H9 (cell line): Measurements from ENCODE around the gene CRISP3. TPM values are rescaled to one million over a fixed set of nuclear protein-coding genes. Genes with fewer than 3 reads are reported as not detected.

Experiments used
- DNase-seq: peaks from one replicate; pipeline ENCODE4 v3.0.0-alpha.2; 2017
- H2AFZ ChIP-seq: one replicate; pipeline ENCODE4 v1.6.1; 2013; ENCODE audit warnings: mild to moderate bottlenecking, low read length, control low read depth, moderate library complexity
- H2AK5ac ChIP-seq: 2 replicates; pipeline ENCODE4 v1.6.1; 2013; ENCODE audit warnings: low read length, control low read depth, mixed read lengths; ENCODE audit not compliant: insufficient read length
- H2BK120ac ChIP-seq: one replicate; pipeline ENCODE4 v1.6.1; 2013; ENCODE audit warnings: low read depth, mild to moderate bottlenecking, low read length, control low read depth, inconsistent platforms; ENCODE audit not compliant: poor library complexity, severe bottlenecking
- H2BK12ac ChIP-seq: 2 replicates; pipeline ENCODE4 v1.6.1; 2013; ENCODE audit warnings: low read length, control low read depth, mixed read lengths, low read depth; ENCODE audit not compliant: insufficient read length
- H2BK15ac ChIP-seq: 2 replicates; pipeline ENCODE4 v1.6.1; 2013; ENCODE audit warnings: low read depth, low read length, control low read depth
- H2BK20ac ChIP-seq: one replicate; pipeline ENCODE4 v1.6.1; 2013; ENCODE audit warnings: low read depth, mild to moderate bottlenecking, low read length, control low read depth, inconsistent platforms; ENCODE audit not compliant: poor library complexity, severe bottlenecking
- H2BK5ac ChIP-seq: 2 replicates; pipeline ENCODE4 v1.6.1; 2013; ENCODE audit warnings: low read length, control low read depth, mixed read lengths; ENCODE audit not compliant: insufficient read length
- H3K14ac ChIP-seq: 2 replicates; pipeline ENCODE4 v1.6.1; 2013; ENCODE audit warnings: low read length, control low read depth; ENCODE audit not compliant: insufficient read depth
- H3K18ac ChIP-seq: 2 replicates; pipeline ENCODE4 v1.6.1; 2013; ENCODE audit warnings: low read depth, mild to moderate bottlenecking, mixed read lengths, low read length, control low read depth; ENCODE audit not compliant: insufficient read length
- H3K23ac ChIP-seq: 2 replicates; pipeline ENCODE4 v1.6.1; 2013; ENCODE audit warnings: low read length, control low read depth, mixed read lengths, low read depth; ENCODE audit not compliant: insufficient read length
- H3K23me2 ChIP-seq: 2 replicates; pipeline ENCODE4 v1.6.1; 2013; ENCODE audit warnings: low read depth, mild to moderate bottlenecking, mixed read lengths, low read length, control low read depth; ENCODE audit not compliant: insufficient read length, poor library complexity, severe bottlenecking
- H3K27ac ChIP-seq: 2 replicates; pipeline ENCODE4 v1.5.1; 2013; ENCODE audit warnings: low read length, control low read depth, mixed read lengths, low read depth; ENCODE audit not compliant: insufficient read length
- H3K27me3 ChIP-seq: 2 replicates; pipeline ENCODE4 v1.6.1; 2013; ENCODE audit warnings: low read length, control low read depth, inconsistent platforms; ENCODE audit not compliant: insufficient read depth
- H3K4ac ChIP-seq: 2 replicates; pipeline ENCODE4 v1.6.1; 2013; ENCODE audit warnings: low read depth, mild to moderate bottlenecking, control low read depth, inconsistent platforms, low read length, moderate library complexity
- H3K4me1 ChIP-seq: 2 replicates; pipeline ENCODE4 v1.6.1; 2013; ENCODE audit warnings: low read length, control low read depth, inconsistent platforms; ENCODE audit not compliant: insufficient read depth
- H3K4me2 ChIP-seq: 2 replicates; pipeline ENCODE4 v1.6.1; 2013; ENCODE audit warnings: low read length, control low read depth, mixed read lengths; ENCODE audit not compliant: insufficient read length, insufficient read depth
- H3K56ac ChIP-seq: 2 replicates; pipeline ENCODE4 v1.6.1; 2013; ENCODE audit warnings: low read depth, mild to moderate bottlenecking, mixed read lengths, low read length, control low read depth; ENCODE audit not compliant: insufficient read length
- H3K79me1 ChIP-seq: 2 replicates; pipeline ENCODE4 v1.6.1; 2013; ENCODE audit warnings: low read depth, mild to moderate bottlenecking, moderate library complexity, low read length, control low read depth, inconsistent platforms; ENCODE audit not compliant: insufficient read depth, poor library complexity, severe bottlenecking
- H3K79me2 ChIP-seq: 2 replicates; pipeline ENCODE4 v1.6.1; 2013; ENCODE audit warnings: low read length, control low read depth, inconsistent platforms; ENCODE audit not compliant: insufficient read depth
- H3K9ac ChIP-seq: 2 replicates; pipeline ENCODE4 v1.6.1; 2013; ENCODE audit warnings: low read length, control low read depth, mixed read lengths; ENCODE audit not compliant: insufficient read length; ENCODE audit errors: extremely low read depth
- H3K9me3 ChIP-seq: one replicate; pipeline ENCODE4 v1.6.1; 2013; ENCODE audit warnings: low read depth, low read length, inconsistent platforms; ENCODE audit not compliant: control insufficient read depth
- H3T11ph ChIP-seq: one replicate; pipeline ENCODE4 v1.6.1; 2013; ENCODE audit warnings: mild to moderate bottlenecking, low read length, control low read depth, inconsistent platforms
- H4K20me1 ChIP-seq: one replicate; pipeline ENCODE4 v1.6.1; 2013; ENCODE audit not compliant: control insufficient read depth, insufficient read length, insufficient read depth
- H4K5ac ChIP-seq: 2 replicates; pipeline ENCODE4 v1.6.1; 2013; ENCODE audit warnings: low read depth, mild to moderate bottlenecking, mixed read lengths, low read length, control low read depth; ENCODE audit not compliant: insufficient read length
- H4K8ac ChIP-seq: replicated peaks from 2 replicates; pipeline ENCODE4 v1.6.1; 2013; ENCODE audit warnings: low read length, control low read depth, mixed read lengths, low read depth; ENCODE audit not compliant: insufficient read length
- H4K91ac ChIP-seq: 2 replicates; pipeline ENCODE4 v1.6.1; 2013; ENCODE audit warnings: low read depth, mild to moderate bottlenecking, moderate library complexity, mixed read lengths, low read length, control low read depth; ENCODE audit not compliant: insufficient read length
- H3K27ac Mint-ChIP-seq, 3 experiments: 2 replicates in 2 of 3; 3 replicates in 1 of 3; pipeline ENCODE4 v1.8.0; 2020 to 2021; ENCODE audit warnings: mixed read lengths in 3 of 3, mild to moderate bottlenecking in 1 of 3, moderate library complexity in 1 of 3
- H3K27me3 Mint-ChIP-seq: 2 replicates; pipeline ENCODE4 v1.8.0; 2021; ENCODE audit warnings: low read depth, mild to moderate bottlenecking, moderate library complexity, mixed read lengths
- H3K36me3 Mint-ChIP-seq, 3 experiments: 2 replicates in 2 of 3; 3 replicates in 1 of 3; pipeline ENCODE4 v1.8.0; 2020 to 2021; ENCODE audit warnings: low read depth in 3 of 3, mixed read lengths in 3 of 3; ENCODE audit not compliant: insufficient read depth in 1 of 3
- H3K4me1 Mint-ChIP-seq, 2 experiments: 2 replicates each; pipeline ENCODE4 v1.8.0; 2020; ENCODE audit warnings: mixed read lengths in 2 of 2
- H3K4me3 Mint-ChIP-seq, 2 experiments: 2 replicates in 1 of 2; 3 replicates in 1 of 2; pipeline ENCODE4 v1.8.0; 2020 to 2021; ENCODE audit warnings: mild to moderate bottlenecking in 2 of 2, mixed read lengths in 2 of 2, moderate library complexity in 1 of 2
- H3K9me3 Mint-ChIP-seq, 2 experiments: 2 replicates in 1 of 2; 3 replicates in 1 of 2; pipeline ENCODE4 v1.8.0; 2020; ENCODE audit warnings: mild to moderate bottlenecking in 2 of 2, mixed read lengths in 2 of 2, moderate library complexity in 1 of 2
- CTCF ChIP-seq: fragments of 200-600 bp; sonication (generic); conservative IDR thresholded peaks from 3 replicates; pipeline ENCODE4 v1.8.0; 2021; ENCODE audit warnings: antibody characterized with exemption, mild to moderate bottlenecking
- WGBS: extraction: QIAGEN DNeasy Blood & Tissue Kit; methylation state at CpG from one replicate; pipeline ENCODE4 v1.1.7; 2013; ENCODE audit warnings: missing lambda C conversion rate, low lambda C conversion rate, mixed read lengths; ENCODE audit not compliant: insufficient read length; ENCODE audit errors: extremely low coverage; 5-methylcytosine and 5-hydroxymethylcytosine counted together
- total RNA-seq: library from RNA; stranded (reverse); gene quantifications from 2 replicates; pipeline ENCODE4 v1.2.1, GENCODE V29; 2021

CRISP3 gene
- total RNA-seq, 1 experiment from 2014 or later: not detected

GRCh38 chr6:49743429-49743828 lies 759 bp downstream of the CRISP3 start:
- no peak overlapping the region for H2BK5ac ChIP-seq
- no peak overlapping the region for H3K4ac ChIP-seq
- H4K20me1 ChIP-seq: no peaks in the 10 kb centered on the region
- H3K18ac ChIP-seq: no peak overlapping the region
- Mint-ChIP-seq H3K27me3 (no peaks in the 10 kb centered on the region; the same call in 1 of the 2 replicates), H3K27ac (no peak overlapping the region), H3K4me1 (no peaks in the 10 kb centered on the region), H3K4me3 (no peak overlapping the region), H3K9me3 (no peaks in the 10 kb centered on the region), H3K36me3 (no peaks in the 10 kb centered on the region)
- no peak overlapping the region for H3K9ac ChIP-seq
- no peak for TF ChIP-seq CTCF
- no peak overlapping the region for H4K91ac ChIP-seq
- no peaks in the 10 kb centered on the region for H3K79me2 ChIP-seq
- H2BK12ac ChIP-seq: no peak overlapping the region
- no peak overlapping the region for H3K14ac ChIP-seq
- no peak for DNase-seq
- no peak overlapping the region for H3K56ac ChIP-seq
- H3K27me3 ChIP-seq: no peaks in the 10 kb centered on the region
- H2AK5ac ChIP-seq: no peak overlapping the region
- H3T11ph ChIP-seq: no peak overlapping the region
- H4K5ac ChIP-seq: no peak overlapping the region
- H2BK20ac ChIP-seq: no peak overlapping the region
- no peak overlapping the region for H3K27ac ChIP-seq
- H3K23me2 ChIP-seq: no peaks in the 10 kb centered on the region
- no peak overlapping the region for H4K8ac ChIP-seq
- H3K4me1 ChIP-seq: no peaks in the 10 kb centered on the region
- H3K4me2 ChIP-seq: no peak overlapping the region
- H2BK120ac ChIP-seq: no peak overlapping the region
- H2BK15ac ChIP-seq: no peak overlapping the region
- H2AFZ ChIP-seq: no peak overlapping the region
- WGBS: no CpG with 5 or more reads among the region's 4 CpGs
- H3K23ac ChIP-seq: no peak overlapping the region
- no peaks in the 10 kb centered on the region for H3K79me1 ChIP-seq
- H3K9me3 ChIP-seq: no peaks in the 10 kb centered on the region
